GM18870 (cell line): ENCODE results near the gene EPC2.
"Not testable (repeated sequence)": the region's sequence is repeated elsewhere in the genome, so short reads cannot be mapped to it uniquely, and the experiment has no call there.

Experiments
- ATAC-seq: cut with Tn5 transposase; IDR thresholded peaks from one replicate; pipeline ENCODE4 v1.9.1; 2021; ENCODE audit warnings: moderate library complexity; ENCODE audit not compliant: unreplicated experiment

EPC2 gene

GRCh38 chr2:148670773-148671172, 26.2 kb downstream of the EPC2 start:
- no peak for ATAC-seq

GRCh38 chr2:148674063-148675020, 29.8 kb downstream of the EPC2 start:
- no peak for ATAC-seq

- ATAC-seq, result no peak
Observed at GRCh38 chr2:148675708-148676107, 31.2 kb downstream of the EPC2 start.

DNA sequence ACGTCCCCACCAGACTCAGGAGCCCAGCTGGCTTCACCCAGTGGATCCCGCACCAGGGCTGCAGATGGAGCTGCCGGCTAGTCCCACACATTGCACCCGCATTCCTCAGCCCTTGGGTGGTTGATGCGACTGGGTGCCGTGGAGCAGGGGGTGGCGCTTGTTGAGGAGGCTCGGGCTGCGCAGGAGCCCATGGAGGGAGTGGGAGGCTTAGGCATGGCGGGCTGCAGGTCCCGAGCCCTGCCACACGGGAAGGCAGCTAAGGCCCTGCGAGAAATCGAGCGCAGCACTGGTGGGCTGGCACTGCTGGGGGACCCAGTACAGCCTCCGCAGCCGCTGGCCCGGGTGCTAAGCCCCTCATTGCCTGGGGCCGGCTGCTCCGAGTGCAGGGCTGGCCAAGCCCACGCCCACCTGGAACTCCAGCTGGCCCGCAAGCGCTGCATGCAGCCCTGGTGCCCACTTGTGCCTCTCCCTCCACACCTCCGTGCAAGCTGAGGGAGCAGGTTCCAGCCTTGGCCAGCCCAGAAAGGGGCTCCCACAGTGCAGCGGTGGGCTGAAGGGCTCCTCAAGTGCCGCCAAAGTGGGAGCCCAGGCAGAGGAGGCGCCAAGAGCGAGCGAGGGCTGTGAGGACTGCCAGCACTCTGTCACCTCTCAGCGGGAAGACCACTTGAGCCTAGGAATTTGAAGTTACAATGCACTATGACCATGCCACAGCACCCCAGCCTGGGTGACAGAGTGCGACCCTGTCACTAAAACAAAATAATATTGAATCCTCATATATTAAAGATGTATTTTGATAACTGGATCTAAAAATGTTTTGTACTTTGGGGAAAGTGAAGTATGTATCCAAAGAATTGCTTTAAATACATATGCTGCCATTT, 34.0 kb downstream of the EPC2 start:
- not testable (repeated sequence) for ATAC-seq

DNA sequence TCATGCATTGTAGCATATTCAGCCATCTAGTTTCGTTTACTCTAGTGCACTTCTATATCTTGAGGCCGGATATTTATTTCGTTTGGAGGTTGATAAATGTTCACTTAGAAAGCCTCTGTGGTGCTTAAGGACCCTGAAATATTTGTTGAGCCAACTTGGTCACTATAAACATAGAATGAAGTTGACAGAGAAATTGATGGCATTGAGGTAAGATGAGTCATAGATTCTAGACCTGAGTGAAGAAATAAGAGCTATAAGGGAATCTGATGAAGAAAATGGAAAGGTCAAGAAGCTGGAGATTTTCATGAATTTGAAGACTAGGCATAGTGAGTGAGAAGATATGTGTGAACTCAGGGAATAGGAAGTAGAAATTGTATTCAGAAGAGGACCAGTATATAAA, 35.9 kb downstream of the EPC2 start:
- no peak for ATAC-seq

- no peak for ATAC-seq
Observed at GRCh38 chr2:148681443-148681842, 36.9 kb downstream of the EPC2 start.

DNA sequence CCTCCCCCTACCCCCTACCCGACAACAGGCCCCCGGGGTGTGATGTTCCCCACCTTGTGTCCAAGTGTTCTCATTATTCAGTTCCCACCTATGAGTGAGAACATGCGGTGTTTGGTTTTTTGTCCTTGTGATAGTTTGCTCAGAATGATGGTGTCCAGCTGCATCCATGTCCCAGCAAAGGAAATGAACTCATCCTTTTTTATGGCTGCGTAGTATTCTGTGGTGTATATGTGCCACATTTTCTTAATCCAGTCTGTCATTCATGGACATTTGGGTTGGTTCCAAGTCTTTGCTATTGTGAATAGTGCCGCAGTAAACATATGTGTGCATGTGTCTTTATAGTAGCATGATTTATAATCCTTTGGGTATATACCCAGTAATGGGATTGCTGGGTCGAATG, 37.3 kb downstream of the EPC2 start:
- ATAC-seq, result not testable (repeated sequence)

GRCh38 chr2:148684507-148684906, 40.0 kb downstream of the EPC2 start:
- no peak for ATAC-seq

GRCh38 chr2:148687543-148687942, 43.0 kb downstream of the EPC2 start:
- no peak for ATAC-seq

DNA sequence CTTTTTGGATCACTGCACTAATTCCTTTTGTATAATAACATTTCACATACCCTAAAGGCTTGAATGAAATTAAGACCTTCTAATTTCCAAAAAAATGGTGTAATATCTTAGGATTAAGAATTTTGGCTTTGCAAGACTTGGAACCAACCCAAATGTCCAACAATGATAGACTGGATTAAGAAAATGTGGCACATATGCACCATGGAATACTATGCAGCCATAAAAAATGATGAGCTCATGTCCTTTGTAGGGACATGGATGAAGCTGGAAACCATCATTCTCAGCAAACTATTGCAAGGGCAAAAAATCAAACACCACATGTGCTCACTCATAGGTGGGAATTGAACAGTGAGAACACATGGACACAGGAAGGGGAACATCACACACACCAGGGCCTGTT, 43.5 kb downstream of the EPC2 start:
- not testable (repeated sequence) for ATAC-seq

- ATAC-seq, result no peak
Observed at GRCh38 chr2:148696985-148697384, 52.4 kb downstream of the EPC2 start.

- ATAC-seq, result no peak
Observed at GRCh38 chr2:148699830-148700229, 55.3 kb downstream of the EPC2 start.

- no peak for ATAC-seq
Observed at GRCh38 chr2:148701039-148701438, 56.5 kb downstream of the EPC2 start.

DNA sequence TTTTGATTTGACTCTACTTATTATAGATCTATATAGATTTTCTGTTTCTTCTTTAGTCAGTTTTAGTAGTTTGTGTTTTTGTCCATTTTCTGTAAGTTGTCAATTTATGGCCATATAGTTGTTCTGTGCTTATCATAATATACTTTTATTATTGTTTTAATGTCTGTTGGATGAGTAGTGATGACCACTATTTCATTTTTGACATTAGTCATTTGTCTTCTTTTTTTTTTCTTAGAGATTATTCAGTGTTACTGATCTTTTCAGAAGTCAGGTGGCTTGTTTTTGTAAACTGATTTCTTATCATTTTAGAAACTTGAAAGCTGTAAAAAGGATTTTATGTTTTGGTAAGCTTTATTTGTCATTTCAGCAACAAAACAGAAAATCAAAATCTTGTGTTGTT, 57.3 kb downstream of the EPC2 start:
- ATAC-seq, result no peak

DNA sequence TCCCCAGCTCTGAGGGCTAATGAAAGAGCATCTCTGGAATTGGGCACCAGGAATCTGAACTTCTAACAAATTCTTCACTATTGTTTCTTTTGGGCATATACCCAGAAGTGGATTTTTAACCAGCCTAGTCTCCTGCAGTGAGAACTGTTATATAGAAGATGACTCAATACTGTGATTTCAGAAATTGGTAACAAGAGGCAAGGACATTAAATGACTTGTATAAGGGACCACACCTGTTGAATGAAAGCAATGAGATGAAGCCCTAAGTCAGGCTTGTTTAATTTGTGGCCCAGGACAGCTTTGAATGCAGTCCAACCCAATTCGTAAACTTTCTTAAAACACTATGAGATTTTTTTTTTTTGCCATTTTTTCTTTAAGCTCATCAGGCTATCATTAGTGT, 57.9 kb downstream of the EPC2 start:
- no peak for ATAC-seq

DNA sequence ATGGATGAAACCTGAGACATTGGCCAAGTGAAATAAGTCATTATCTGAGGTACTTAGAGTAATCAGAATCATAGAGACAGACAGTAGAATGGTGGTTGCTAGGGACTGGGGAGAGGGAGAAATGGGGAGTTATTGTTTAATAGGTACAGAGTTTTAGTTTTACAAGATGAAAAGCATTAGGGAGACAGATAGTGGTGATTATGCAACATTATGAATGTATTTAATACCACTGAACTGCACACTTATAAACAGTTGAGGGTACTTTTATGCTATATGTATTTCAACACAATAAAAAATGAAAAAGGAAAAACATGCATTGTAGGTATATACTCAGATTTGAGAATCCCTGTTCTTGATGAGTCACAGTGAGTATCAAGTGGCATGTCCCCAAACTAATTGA, 59.7 kb downstream of the EPC2 start:
- ATAC-seq, result no peak

- ATAC-seq, result no peak
Observed at GRCh38 chr2:148716378-148716920, 71.9 kb downstream of the EPC2 start.

DNA sequence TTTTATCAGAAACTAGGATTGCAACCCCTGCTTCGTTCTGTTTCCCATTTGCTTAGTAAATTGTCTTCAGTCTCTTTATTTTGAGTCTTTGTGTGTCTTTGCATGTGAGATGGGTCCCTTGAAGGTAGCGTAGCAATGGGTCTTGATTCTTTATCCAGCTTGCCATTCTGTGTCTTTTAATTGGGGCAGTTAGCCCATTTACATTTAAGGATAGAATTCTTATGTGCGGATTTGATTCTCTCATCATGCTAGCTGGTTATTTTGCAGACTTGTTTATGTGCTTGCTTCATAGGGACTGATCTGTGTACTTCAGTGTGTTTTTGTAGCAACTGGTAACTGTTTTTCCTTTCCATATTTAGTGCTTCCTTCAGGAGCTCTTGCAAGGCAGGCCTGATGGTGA, 73.5 kb downstream of the EPC2 start:
- ATAC-seq, result no peak

DNA sequence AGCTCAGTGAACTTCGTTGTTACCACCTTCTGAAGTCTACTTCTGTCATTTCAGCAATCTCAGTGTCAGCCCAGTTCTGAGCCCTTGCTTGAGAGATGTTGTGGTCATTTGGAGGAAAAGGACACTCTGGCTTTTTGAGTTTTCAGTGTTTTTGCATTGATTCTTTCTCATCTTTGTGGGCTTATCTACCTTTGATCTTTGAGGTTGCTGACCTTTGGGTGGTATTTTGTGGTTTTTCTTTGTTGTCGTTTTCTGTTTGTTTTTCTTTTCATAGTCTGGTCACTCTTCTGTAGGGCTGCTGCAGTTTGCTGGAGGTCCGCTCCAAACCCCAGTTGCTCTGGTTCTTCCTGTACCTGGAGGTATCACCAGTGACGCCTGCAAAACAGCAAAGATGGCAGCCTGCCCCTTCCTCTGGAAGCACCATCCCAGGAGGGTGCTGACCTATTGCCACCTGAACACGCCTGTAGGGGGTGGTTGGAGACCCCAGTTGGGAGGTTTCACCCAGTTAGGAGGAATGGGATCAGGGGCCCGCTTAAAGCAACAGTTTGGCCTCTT, 74.7 kb downstream of the EPC2 start:
- no peak for ATAC-seq

DNA sequence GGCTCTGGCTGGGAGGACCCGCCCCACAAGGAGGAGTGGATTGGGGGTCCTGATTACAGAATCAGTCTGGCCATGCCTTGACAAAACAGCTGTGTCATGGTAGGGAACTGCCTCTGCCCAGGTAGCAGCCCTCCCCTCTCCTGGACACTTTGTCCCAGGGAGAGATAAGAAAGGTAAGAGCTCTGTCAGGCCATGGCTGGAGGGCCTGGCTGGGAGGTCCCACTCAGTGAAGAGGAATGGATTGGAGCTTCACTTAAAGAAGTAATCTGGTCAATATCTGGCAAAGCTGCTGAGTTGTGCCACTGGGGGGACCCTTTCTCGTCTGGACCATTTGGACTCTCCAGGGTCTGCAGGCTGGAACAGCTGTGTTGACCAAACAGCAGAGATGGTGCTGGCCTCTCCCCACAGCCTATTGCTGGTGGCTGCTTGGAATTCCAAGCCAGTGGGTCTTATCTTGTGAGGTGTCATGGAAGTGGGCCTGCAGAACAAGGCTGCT, 75.4 kb downstream of the EPC2 start:
- no peak for ATAC-seq

- no peak for ATAC-seq
Observed at GRCh38 chr2:148720501-148721001, 76.0 kb downstream of the EPC2 start.
